Glutamatergic neuron (in vitro differentiated cells): ENCODE results near the gene PROX2. TPM values are rescaled to one million over a fixed set of nuclear protein-coding genes. Genes with fewer than 3 reads are reported as not detected.

Source experiments
- DNase-seq: peaks from one replicate; pipeline ENCODE4 v3.0.0; 2022
- H3K27ac Mint-ChIP-seq: one replicate; pipeline ENCODE4 v1.8.0; 2020; ENCODE audit warnings: mild to moderate bottlenecking, mixed read lengths, inconsistent platforms; ENCODE audit not compliant: unreplicated experiment
- H3K27me3 Mint-ChIP-seq: one replicate; pipeline ENCODE4 v1.8.0; 2020; ENCODE audit warnings: mild to moderate bottlenecking, moderate library complexity, mixed read lengths, inconsistent platforms; ENCODE audit not compliant: unreplicated experiment
- H3K36me3 Mint-ChIP-seq: one replicate; pipeline ENCODE4 v1.8.0; 2020; ENCODE audit warnings: mild to moderate bottlenecking, mixed read lengths, inconsistent platforms; ENCODE audit not compliant: unreplicated experiment
- H3K4me1 Mint-ChIP-seq: one replicate; pipeline ENCODE4 v1.8.0; 2020; ENCODE audit warnings: mild to moderate bottlenecking, low read depth, mixed read lengths, inconsistent platforms; ENCODE audit not compliant: unreplicated experiment
- H3K4me3 Mint-ChIP-seq: one replicate; pipeline ENCODE4 v1.8.0; 2020; ENCODE audit warnings: mild to moderate bottlenecking, mixed read lengths, inconsistent platforms; ENCODE audit not compliant: unreplicated experiment
- H3K9me3 Mint-ChIP-seq: one replicate; pipeline ENCODE4 v1.8.0; 2020; ENCODE audit warnings: mild to moderate bottlenecking, moderate library complexity, mixed read lengths, inconsistent platforms; ENCODE audit not compliant: unreplicated experiment
- total RNA-seq: library from RNA; stranded (reverse); fragmentation: NEBNext Ultra II Directional; extraction: Animal tissue kit (Norgen Biotek cat#: 25700); gene quantifications from one replicate; pipeline ENCODE4 v1.2.1, GENCODE V29; 2021; ENCODE audit not compliant: unreplicated experiment
- TF ChIP-seq, protein P1 (sequence below): fragments of 200-600 bp; sonication (generic); IDR thresholded peaks from one replicate; pipeline ENCODE4 v1.5.0; 2021; ENCODE audit not compliant: partially characterized antibody, unreplicated experiment

Gene PROX2
- total RNA-seq, 1 donor from 2014 or later, result not detected

DNA sequence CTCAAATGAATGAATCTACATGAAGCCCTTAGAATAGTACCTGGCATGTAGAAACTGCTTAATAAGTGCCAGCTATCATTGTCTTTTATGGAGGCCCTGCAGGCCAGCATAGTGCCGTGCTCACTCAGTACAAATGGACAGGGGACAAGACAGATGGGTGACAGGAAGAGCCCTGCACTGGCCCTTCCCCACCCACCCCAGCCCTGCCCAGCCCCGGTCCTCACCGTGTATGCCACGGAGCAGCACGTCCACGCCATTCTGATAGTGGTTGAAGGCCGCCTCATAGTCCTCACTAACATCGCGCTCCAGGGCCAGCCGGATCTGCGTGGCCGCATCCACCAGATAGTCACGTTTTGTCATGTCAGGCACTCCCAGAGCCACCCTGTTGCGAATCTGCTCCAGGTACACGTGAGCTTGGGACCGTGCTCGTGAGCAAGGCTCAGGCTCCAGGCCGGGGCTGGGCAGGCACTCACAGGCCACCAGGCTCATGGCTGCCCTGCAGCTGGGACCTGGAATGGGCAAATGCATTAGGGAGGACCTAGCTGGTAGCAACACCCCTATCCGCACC, 45.2 kb upstream of the PROX2 start:
- no peak overlapping the region for H3K27ac Mint-ChIP-seq
- H3K36me3 Mint-ChIP-seq, result peaks cover 8% of the 10 kb centered on the region
- H3K27me3 Mint-ChIP-seq, result peaks cover 22% of the 10 kb centered on the region
- DNase-seq, result no peak
- H3K4me3 Mint-ChIP-seq, result peak overlapping the region; percentile 67
- H3K4me1 Mint-ChIP-seq, result peaks cover 35% of the 10 kb centered on the region
- H3K9me3 Mint-ChIP-seq, result peaks cover 16% of the 10 kb centered on the region
- TF ChIP-seq, protein P1, sequence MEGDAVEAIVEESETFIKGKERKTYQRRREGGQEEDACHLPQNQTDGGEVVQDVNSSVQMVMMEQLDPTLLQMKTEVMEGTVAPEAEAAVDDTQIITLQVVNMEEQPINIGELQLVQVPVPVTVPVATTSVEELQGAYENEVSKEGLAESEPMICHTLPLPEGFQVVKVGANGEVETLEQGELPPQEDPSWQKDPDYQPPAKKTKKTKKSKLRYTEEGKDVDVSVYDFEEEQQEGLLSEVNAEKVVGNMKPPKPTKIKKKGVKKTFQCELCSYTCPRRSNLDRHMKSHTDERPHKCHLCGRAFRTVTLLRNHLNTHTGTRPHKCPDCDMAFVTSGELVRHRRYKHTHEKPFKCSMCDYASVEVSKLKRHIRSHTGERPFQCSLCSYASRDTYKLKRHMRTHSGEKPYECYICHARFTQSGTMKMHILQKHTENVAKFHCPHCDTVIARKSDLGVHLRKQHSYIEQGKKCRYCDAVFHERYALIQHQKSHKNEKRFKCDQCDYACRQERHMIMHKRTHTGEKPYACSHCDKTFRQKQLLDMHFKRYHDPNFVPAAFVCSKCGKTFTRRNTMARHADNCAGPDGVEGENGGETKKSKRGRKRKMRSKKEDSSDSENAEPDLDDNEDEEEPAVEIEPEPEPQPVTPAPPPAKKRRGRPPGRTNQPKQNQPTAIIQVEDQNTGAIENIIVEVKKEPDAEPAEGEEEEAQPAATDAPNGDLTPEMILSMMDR, result no peak

DNA sequence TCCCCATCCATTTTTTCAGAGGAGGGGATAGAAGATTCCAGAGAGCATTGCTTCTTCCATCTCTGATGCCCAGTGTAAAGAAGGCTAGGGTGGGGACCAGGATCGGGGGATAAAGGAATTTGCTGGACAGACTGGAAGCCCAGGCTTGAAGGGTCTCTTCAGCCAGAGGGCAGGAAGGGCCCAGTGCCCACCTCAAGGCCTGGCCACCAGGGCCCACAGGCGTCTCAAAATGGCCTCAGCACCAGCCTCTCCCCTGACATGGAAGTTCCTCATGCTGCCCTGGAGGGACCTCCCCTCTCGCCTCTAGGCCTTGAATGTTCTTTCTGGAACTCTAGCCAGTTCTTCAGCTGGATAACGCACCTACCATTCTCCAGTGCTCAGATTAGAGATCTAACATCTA, 44.3 kb upstream of the PROX2 start:
- DNase-seq, result no peak
- Mint-ChIP-seq H3K9me3 (peaks cover 17% of the 10 kb centered on the region), H3K4me3 (peak overlapping the region; percentile 67), H3K4me1 (peaks cover 41% of the 10 kb centered on the region), H3K27me3 (peaks cover 21% of the 10 kb centered on the region), H3K36me3 (peaks cover 8% of the 10 kb centered on the region), H3K27ac (peak overlapping the region; percentile 38)
- TF ChIP-seq, protein P1, result no peak

DNA sequence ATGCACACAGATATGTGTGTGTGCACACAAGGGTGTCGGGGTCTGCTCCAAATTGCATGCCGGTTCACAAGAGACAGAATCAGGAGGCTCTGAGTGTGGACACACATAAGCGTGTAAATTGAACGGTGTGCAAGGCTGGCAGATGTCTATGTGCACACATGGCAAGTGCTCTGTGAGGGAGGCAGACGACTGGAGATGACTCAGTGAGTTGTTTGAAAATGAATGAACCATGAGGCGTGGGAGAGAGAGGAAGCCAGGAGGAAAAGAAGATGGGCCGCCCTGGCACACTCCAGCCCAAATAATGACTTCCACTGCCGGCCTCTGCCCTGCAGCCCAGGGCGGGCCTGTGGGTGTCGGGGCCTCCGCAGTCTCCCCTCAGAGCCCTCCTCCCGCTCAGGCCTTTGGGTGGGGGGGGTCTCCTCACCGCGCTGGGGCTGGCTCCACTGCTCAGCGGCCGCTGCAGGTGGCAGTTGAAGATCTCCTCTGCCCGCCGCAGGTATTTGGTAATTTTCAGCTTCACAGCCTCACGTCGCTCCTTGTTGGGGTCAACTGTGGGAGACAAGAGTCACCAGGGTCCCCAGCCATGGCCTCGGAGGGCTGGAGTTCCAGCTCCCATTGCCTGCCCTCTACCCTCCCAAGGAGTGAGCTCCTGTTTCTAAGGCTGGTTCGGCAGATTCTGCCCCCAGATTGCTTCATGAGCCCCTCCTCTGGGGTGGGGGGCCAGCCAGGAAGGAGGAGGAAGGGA, 43.6 kb upstream of the PROX2 start:
- H3K4me3 Mint-ChIP-seq, result peak overlapping the region; percentile 71
- H3K27ac Mint-ChIP-seq, result peak overlapping the region; percentile 83
- DNase-seq, result no peak
- H3K4me1 Mint-ChIP-seq, result peaks cover 44% of the 10 kb centered on the region
- peaks cover 21% of the 10 kb centered on the region for H3K27me3 Mint-ChIP-seq
- H3K36me3 Mint-ChIP-seq, result peaks cover 8% of the 10 kb centered on the region
- TF ChIP-seq, protein P1, result no peak
- peaks cover 17% of the 10 kb centered on the region for H3K9me3 Mint-ChIP-seq

DNA sequence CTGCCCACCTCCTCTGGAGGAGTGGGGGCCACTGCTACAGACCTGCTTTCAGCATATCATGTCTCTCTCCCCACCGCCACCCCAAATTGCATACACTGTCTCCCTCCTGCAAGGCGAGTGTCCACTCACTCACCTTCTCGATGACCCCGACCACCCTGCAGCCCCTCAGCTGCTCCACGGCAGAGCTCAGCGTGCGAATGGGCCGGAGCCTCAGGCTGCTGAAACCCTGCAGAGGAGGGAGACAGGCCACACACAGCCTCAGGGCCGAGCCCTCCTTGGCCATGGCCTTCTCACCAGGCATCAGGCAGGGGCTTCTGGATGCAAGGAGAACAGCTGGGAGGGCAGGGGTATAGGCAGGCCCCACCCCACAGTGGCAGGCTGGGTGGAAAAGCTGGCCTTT, 42.4 kb upstream of the PROX2 start:
- H3K4me1 Mint-ChIP-seq, result peaks cover 50% of the 10 kb centered on the region
- H3K27me3 Mint-ChIP-seq, result peaks cover 17% of the 10 kb centered on the region
- TF ChIP-seq, protein P1, result no peak
- H3K27ac Mint-ChIP-seq, result peak overlapping the region; percentile 64
- DNase-seq, result no peak
- H3K9me3 Mint-ChIP-seq, result peaks cover 14% of the 10 kb centered on the region
- H3K36me3 Mint-ChIP-seq, result peaks cover 8% of the 10 kb centered on the region
- no peak overlapping the region for H3K4me3 Mint-ChIP-seq

DNA sequence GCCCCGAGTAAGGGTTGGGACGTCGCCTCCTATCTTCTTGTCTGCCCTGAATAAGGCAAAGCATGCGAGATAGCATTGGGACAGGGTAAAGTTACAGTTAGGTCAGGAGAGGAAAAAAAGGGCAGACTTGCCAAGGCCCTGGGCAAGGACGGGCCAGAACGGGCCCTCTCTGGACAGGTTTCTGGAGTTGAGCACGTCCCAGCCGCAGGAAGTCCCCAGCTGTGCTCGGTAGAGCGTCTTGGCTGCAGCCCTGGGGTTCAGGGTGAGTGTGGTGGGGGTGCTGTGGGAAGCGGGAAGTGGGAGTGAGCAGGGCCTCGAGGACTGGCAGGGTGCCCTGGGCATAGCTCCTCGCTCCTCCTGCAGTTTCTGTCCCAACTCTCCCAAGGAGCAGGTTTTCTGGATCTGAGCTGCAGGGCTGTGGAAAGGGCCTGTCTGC, 41.7 kb upstream of the PROX2 start:
- H3K4me3 Mint-ChIP-seq, result peak overlapping the region; percentile 63
- H3K9me3 Mint-ChIP-seq, result peaks cover 14% of the 10 kb centered on the region
- peak overlapping the region; percentile 93 for H3K27ac Mint-ChIP-seq
- peaks cover 17% of the 10 kb centered on the region for H3K27me3 Mint-ChIP-seq
- no peak for DNase-seq
- peaks cover 8% of the 10 kb centered on the region for H3K36me3 Mint-ChIP-seq
- TF ChIP-seq, protein P1, result no peak
- H3K4me1 Mint-ChIP-seq, result peaks cover 51% of the 10 kb centered on the region
